C4-2B (cell line): Measurements from ENCODE around the gene PDXK.

Source experiments
- ZFX ChIP-seq: fragments of 450-650 bp; IDR thresholded peaks from 2 replicates; pipeline ENCODE4 v1.6.1; 2017
- TF ChIP-seq, protein P1 (sequence below): fragments of 450-650 bp; conservative IDR thresholded peaks from 2 replicates; pipeline ENCODE4 v1.5.1; 2017; ENCODE audit warnings: mild to moderate bottlenecking

DNA sequence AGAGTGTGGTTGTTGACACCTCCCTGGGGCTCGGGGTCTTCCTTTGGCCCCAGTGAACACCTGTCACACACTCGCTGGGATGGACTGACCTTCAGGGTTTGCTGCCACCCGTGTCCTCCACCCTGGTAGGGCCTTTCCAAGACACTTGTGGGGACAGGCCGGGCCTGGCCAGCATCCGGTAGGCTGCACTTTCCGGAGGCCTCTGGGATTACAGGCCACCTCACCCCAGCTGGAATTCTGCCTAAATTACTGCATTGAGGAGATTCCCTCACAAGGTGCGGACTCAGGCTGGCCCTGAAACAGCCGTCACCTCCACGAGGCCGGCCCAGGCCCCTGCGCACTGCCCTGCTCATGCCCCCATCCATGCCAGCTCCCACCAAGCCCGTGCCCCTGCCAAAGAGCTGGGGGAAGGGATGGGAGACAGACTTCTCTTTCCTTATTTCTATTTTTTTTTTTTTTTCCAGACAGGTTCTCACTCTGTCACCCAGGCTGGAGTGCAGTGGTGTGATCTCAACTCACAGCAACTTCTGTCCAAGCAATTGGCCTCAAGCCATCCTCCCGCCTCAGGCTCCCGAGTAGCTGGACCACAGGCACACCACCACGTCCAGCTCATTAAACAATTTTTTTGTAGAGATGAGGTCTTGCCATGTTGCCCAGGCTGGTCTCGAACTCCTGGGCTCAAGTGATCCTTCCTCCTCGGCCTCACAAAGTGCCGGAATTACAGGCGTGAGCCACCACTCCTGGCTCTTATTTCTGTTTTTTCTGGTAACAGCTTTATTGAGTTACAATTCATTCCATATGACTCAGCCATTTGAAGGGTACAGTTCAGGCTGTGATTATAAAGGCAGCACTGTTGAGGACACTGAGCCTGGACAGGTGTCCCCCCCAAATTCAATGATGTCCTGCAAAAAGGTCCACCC lies 45.9 kb downstream of the PDXK start:
- TF ChIP-seq, protein P1, sequence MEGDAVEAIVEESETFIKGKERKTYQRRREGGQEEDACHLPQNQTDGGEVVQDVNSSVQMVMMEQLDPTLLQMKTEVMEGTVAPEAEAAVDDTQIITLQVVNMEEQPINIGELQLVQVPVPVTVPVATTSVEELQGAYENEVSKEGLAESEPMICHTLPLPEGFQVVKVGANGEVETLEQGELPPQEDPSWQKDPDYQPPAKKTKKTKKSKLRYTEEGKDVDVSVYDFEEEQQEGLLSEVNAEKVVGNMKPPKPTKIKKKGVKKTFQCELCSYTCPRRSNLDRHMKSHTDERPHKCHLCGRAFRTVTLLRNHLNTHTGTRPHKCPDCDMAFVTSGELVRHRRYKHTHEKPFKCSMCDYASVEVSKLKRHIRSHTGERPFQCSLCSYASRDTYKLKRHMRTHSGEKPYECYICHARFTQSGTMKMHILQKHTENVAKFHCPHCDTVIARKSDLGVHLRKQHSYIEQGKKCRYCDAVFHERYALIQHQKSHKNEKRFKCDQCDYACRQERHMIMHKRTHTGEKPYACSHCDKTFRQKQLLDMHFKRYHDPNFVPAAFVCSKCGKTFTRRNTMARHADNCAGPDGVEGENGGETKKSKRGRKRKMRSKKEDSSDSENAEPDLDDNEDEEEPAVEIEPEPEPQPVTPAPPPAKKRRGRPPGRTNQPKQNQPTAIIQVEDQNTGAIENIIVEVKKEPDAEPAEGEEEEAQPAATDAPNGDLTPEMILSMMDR = no peak
- TF ChIP-seq ZFX = no peak
